ENCODE measurements around the gene UPK3A.
A peak's percentile ranks its signal among the peaks of the same experiment; 100 is the strongest.
"Not testable (repeated sequence)": the region's sequence is repeated elsewhere in the genome, so short reads cannot be mapped to it uniquely, and the experiment has no call there.

UPK3A gene

DNA sequence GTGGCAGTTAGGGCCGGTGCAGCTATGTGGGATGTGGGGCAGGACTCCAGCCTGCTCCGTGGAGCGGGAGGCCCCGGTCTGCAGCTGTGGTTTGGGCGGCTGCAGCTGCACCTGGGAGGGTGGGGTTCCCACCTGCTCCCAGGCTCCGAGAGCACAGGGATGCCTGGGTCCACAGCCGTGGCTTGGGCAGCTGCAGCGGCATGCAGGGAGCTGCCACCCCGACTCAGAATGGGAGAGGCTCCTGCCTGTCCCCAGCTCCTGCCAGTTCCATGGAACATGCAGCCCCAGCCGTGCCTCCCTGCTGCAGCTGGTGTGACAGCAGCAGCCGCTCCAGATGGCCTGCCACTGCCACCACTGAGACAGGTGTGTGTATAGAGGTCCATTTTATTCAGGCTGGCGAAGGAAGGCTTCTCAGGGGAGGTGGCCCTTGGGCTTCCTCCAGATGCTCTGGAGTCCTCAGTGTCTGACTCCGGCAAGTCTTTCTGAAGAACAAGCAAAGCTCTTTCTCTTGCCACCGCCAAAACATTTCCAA is 21.8 kb upstream of the UPK3A start:
- DNase-seq (no peak), ATAC-seq (replicated peaks) (no peak)
- no peak overlapping the region for H3K4me3 Mint-ChIP-seq
- H3K36me3 Mint-ChIP-seq (ENCODE audit: insufficient read depth): peaks cover 3% of the 10 kb centered on the region
- H3K27ac Mint-ChIP-seq: no peak overlapping the region
- H3K27me3 Mint-ChIP-seq: peaks cover 12 to 43% of the 10 kb centered on the region in 2 donors
- H3K9me3 Mint-ChIP-seq: no peaks in the 10 kb centered on the region
- H3K4me1 Mint-ChIP-seq (ENCODE audit: low read depth in 2 of 2): peaks cover 0 to 5% of the 10 kb centered on the region in 2 donors

DNA sequence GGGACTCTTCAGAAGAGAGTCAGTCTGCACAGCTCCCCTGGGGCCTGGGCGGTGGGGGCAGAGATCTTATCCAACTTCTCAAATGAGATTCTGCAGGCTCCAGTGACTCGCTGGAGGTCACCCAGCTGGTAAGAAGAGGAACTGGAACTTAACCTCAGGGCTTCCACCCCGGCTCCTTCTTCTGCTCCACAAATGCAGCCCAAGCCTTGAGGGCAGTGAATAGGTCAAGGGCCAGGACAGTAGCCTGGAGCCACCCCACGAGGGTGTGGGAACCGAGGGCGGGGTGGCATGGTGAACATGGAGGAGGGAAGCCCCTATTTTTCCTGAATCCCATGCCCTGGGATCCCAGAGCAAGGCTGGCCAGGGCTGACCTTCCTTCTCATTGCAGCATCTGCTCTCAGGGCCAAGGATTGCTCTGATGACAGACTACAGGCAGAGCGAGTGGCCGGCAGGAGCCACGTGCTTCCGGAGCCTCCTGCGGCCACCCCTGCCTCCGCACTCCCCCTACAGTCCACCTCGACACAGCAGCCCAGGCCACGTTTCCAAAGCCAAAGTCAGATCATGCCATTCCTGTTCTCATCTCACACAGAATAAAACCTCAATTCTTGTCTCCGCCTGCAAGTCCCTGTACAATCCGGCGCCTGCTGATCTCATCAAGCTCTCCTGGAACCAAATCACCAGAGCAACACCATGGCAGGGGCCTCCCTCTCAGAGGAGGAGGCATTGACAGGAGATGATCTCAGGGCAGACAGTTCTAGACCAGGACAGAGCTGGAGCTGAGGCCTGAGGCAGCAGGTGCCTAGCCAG is 21.1 kb upstream of the UPK3A start:
- ATAC-seq (replicated peaks) (peak; percentile 53), DNase-seq (no peak)
- H3K36me3 Mint-ChIP-seq (ENCODE audit: insufficient read depth): peaks cover 4% of the 10 kb centered on the region
- H3K27ac Mint-ChIP-seq: no peak overlapping the region
- H3K9me3 Mint-ChIP-seq: no peaks in the 10 kb centered on the region
- H3K4me1 Mint-ChIP-seq (ENCODE audit: low read depth in 2 of 2): peaks cover 3 to 7% of the 10 kb centered on the region in 2 donors
- H3K4me3 Mint-ChIP-seq: no peak overlapping the region
- H3K27me3 Mint-ChIP-seq: peaks cover 12 to 43% of the 10 kb centered on the region in 2 donors

DNA sequence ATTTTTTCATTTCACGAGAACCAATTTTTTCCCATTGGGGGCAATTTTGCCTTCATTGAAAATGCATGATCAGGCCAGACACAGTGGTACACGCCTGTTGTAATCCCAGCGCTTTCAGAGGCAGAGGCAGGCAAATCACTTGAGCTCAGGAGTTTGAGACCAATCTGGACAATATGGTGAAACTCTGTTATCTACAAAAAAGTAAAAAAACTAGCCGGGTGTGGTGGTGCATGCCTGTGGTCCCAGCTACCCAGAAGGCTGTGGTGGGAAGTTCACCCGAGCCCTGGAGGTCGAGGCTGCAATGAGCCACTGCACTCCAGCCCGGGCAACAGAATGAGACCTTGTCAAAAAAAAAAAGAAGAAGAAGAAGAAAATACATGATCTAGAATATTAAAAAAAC is 19.2 kb upstream of the UPK3A start:
- DNase-seq (no peak), ATAC-seq (replicated peaks) (no peak)
- Mint-ChIP-seq H3K36me3 (ENCODE audit: insufficient read depth) (peaks cover 9% of the 10 kb centered on the region), H3K4me1 (ENCODE audit: low read depth in 2 of 2) (peaks cover 13% of the 10 kb centered on the region in 2 donors), H3K9me3 (no peaks in the 10 kb centered on the region), H3K27ac (no peak overlapping the region), H3K4me3 (no peak overlapping the region), H3K27me3 (peaks cover 23 to 43% of the 10 kb centered on the region in 2 donors)

DNA sequence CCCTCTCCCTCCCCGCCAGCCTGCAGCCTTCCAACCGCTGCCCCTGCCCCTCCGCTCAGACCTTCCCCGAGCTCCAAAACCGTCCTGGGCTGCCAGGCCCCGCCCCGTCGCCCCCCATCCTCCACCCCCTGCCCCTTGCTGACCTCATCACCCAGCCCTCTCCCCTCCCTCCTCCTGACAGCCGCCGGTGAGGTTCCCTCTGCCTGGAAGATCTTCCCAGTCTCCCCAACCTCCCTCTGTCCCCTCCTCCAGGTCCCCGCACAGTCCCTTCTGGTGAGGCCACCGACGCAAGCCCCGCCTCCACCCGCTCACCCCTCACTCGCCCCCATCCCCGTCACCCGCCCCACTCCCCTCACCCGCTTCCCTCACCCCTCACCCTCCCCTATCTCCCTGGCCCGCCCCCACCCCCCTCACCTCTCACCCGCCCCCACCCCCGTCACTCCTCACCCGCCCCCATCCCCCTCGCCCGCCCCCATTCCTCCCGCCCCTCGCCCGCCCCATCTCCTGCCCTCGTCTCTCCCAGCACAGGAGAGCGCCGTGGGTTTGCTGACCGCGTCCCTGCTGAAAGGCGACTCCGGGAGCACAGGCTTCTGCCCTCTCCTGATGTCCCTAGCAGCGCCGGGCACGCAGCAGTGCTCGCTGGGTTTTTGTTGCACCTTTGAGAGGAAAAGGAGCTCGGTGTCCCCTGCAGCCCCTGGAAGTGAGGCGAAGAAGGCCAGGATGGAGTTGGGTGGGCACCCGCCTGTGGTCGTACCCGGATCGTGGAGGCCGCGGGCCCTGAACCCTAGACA is 16.4 kb upstream of the UPK3A start:
- Mint-ChIP-seq H3K4me3 (peak overlapping the region; percentile 77 to 89), H3K9me3 (no peaks in the 10 kb centered on the region), H3K4me1 (ENCODE audit: low read depth in 2 of 2) (peaks cover 12 to 13% of the 10 kb centered on the region in 2 donors), H3K27ac (peak overlapping the region; percentile 38 to 76), H3K36me3 (ENCODE audit: insufficient read depth) (peaks cover 6% of the 10 kb centered on the region), H3K27me3 (peaks cover 21 to 35% of the 10 kb centered on the region in 2 donors)
- peak in 2 of 3 experiments; percentile 17 to 19 for DNase-seq
- ATAC-seq (replicated peaks): peak; percentile 28

DNA sequence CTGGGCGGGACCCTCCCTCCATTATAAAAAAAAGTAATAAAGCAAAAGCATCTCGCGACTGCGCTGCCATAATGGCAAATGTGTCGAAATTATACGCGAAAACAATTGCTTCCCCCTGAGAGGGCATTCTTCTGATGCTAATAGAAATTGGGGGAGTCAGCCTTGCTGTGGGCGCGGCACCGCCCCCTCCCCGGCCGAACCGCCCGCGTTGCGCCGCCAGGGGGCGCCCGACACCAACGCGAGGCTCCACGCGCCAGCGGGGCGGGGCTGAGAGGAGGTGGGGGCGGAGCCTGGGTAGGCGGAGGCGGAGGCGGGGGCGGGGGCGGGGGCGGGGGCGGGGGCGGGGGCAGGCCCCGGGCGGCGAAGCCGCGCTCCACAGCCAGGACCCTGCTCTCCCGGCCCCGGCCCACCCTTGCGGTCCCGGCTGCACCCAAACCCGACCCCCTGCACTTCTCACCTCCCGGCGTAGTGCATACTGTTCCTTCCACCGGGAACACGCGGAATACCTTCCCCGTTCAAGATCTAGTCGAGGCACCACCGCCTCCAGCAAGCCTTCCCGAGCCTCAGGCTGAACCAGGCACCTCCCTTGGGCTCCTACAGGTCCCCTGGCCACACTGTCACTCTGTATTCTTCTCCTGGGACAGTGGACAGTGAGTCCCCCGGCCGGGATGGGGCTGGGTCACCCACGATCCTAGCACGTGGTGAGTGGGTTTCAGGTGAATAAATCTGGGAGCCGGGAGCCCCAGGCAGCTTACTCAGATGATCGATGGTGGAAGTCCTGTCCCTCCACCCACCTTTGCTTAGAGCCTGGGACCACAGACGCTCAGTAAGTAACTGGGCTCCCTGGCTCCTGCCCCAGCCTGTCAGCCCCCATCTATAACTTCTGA is 15.5 kb upstream of the UPK3A start:
- Mint-ChIP-seq H3K4me3 (peak overlapping the region; percentile 77 to 89), H3K36me3 (ENCODE audit: insufficient read depth) (peaks cover 6% of the 10 kb centered on the region), H3K27me3 (peaks cover 20 to 33% of the 10 kb centered on the region in 2 donors), H3K27ac (peak overlapping the region; percentile 41 to 76), H3K9me3 (no peaks in the 10 kb centered on the region), H3K4me1 (ENCODE audit: low read depth in 2 of 2) (peaks cover 8 to 13% of the 10 kb centered on the region in 2 donors)
- DNase-seq: peak; percentile 89 to 95 (median 93)
- peak; percentile 97 for ATAC-seq (replicated peaks)

DNA sequence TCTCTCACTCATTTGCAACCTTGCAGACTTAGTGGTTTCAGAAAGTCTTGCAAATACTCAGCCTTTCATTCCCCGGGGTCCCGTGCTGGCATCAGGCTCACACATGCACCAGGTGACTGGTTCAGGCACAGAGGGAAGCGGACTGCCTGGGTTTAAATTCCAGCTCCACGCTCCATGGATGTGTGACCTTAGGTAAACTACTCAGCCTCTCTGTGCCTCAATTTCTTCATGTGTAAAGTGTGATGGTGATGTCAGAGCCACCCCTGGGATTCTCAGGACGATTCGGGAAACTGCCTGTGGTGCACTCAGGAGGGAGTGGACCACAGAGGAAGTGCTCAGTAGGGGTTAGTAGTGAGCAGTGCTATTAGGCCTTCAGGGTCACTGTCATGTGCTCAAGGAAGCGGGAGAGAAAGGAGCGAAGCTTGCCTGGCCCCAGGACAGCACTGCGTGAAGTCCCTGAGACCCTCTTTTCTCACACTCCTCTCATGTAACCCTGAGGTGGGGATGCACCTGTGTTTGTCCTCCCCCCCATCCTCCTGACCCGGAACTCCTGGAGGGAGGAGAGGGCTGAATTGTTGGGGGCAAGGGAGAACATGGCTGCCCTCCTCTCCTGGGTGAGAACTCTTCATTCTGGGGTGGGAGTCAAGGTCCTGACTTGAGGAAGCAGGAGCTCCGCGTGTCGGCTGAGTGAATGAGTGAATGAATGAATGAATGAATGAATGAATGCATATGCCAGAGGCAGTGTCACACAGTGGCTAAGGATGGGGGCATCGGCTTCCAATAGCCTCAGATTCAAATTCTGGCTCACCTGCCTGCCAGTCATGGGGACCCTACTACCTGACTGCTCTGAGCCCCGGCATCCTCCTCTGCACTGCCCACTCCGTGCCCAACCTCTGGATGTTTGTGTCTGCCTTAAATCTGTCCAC is 14.4 kb upstream of the UPK3A start:
- no peak overlapping the region for H3K27ac Mint-ChIP-seq
- ATAC-seq (replicated peaks) (no peak), DNase-seq (no peak)
- H3K4me1 Mint-ChIP-seq (ENCODE audit: low read depth in 2 of 2): peaks cover 8 to 13% of the 10 kb centered on the region in 2 donors
- H3K27me3 Mint-ChIP-seq: peaks cover 26 to 43% of the 10 kb centered on the region in 2 donors
- H3K4me3 Mint-ChIP-seq: peak overlapping the region; percentile 77 to 89
- peaks cover 6% of the 10 kb centered on the region for H3K36me3 Mint-ChIP-seq (ENCODE audit: insufficient read depth)
- H3K9me3 Mint-ChIP-seq: no peaks in the 10 kb centered on the region

DNA sequence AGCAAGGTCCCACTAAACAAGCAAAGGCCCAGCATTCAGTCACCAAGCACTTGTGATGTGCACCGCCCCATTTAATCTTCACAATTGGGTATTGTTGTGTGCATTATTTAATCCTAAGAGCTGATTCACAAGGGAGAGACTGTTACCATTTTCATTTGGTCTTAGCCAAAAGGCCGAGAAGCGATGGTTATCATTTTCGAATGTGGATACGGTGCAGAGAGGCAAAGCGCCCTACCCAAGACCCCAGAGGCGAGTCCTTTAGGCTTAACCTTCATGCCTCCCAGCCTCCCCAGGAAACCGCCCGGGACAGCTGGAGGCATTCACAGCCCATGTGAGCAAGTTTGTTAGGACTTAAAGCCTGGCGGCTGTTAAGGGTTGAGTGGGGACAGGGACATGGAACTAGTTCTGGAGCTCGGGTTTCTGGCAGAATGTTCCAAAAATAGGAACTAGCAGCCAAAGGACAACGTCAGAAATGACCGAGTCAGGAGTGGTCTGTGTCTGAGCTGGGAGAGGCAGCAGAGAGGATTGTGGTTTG is 13.0 kb upstream of the UPK3A start:
- peaks cover 26 to 43% of the 10 kb centered on the region in 2 donors for H3K27me3 Mint-ChIP-seq
- no peak overlapping the region for H3K27ac Mint-ChIP-seq
- H3K36me3 Mint-ChIP-seq (ENCODE audit: insufficient read depth): peaks cover 6% of the 10 kb centered on the region
- ATAC-seq (replicated peaks) (no peak), DNase-seq (no peak)
- no peaks in the 10 kb centered on the region for H3K9me3 Mint-ChIP-seq
- H3K4me1 Mint-ChIP-seq (ENCODE audit: low read depth in 2 of 2): peaks cover 8 to 13% of the 10 kb centered on the region in 2 donors
- H3K4me3 Mint-ChIP-seq: no peak overlapping the region

DNA sequence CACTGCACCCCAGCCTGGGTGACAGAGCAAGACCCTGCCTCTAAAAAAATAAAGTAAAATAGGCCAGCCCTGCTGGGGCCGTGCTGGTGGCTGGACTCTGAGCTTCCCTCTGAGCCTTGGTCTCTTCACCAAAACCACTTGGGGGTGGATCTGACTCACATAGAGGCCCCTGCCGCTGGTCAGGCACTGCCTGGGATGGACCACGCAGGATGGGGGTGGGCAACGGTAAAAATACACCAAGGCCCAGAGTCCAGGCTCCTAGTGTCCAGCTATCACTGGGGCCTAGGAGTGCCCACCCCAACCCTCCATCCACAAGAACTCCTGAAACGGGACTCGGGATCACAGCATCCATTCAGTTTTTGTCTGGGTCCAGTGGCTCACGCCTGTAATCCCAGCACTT is 12.3 kb upstream of the UPK3A start:
- no peak for ATAC-seq (replicated peaks)
- Mint-ChIP-seq H3K9me3 (no peaks in the 10 kb centered on the region), H3K27ac (no peak overlapping the region), H3K4me3 (no peak overlapping the region), H3K4me1 (ENCODE audit: low read depth in 2 of 2) (peaks cover 8 to 13% of the 10 kb centered on the region in 2 donors), H3K36me3 (ENCODE audit: insufficient read depth) (peaks cover 6% of the 10 kb centered on the region), H3K27me3 (peaks cover 26 to 43% of the 10 kb centered on the region in 2 donors)
- no peak for DNase-seq

DNA sequence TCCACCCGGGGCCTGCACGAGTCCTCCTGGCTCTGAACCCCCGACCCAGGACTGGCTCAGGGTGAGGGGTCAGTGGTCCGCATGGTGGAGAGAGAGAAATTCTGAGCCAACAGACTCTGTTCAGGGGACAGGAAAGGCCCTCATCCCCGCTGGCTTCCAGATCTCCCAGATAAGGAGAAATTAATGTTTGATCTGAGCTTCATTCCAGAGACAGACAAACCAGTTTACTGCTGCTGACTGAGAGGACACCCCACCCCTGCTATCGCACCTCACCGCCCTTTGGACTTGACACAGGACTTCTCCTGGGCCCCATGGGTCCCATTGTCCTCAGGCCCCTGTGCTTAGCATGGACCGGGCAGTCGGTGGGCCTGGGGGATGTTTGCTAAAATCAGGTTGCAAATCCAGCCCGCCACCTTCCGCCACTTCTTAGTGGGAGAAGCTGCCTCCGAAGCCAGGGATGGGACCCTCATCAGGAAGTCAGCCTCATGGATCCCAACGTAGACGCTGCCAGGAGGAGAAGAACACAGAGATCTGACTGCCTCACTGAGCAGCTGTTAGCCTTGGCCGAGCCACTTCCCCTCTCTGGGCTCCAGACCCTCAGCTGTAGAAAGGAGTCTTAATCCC is 11.2 kb upstream of the UPK3A start:
- peaks cover 26 to 52% of the 10 kb centered on the region in 2 donors for H3K27me3 Mint-ChIP-seq
- no peaks in the 10 kb centered on the region for H3K9me3 Mint-ChIP-seq
- H3K36me3 Mint-ChIP-seq (ENCODE audit: insufficient read depth): peaks cover 6% of the 10 kb centered on the region
- peaks cover 8 to 11% of the 10 kb centered on the region in 2 donors for H3K4me1 Mint-ChIP-seq (ENCODE audit: low read depth in 2 of 2)
- no peak for ATAC-seq (replicated peaks)
- DNase-seq: no peak
- peak overlapping the region in 1 of 2 donors; percentile 10 for H3K27ac Mint-ChIP-seq
- no peak overlapping the region for H3K4me3 Mint-ChIP-seq

DNA sequence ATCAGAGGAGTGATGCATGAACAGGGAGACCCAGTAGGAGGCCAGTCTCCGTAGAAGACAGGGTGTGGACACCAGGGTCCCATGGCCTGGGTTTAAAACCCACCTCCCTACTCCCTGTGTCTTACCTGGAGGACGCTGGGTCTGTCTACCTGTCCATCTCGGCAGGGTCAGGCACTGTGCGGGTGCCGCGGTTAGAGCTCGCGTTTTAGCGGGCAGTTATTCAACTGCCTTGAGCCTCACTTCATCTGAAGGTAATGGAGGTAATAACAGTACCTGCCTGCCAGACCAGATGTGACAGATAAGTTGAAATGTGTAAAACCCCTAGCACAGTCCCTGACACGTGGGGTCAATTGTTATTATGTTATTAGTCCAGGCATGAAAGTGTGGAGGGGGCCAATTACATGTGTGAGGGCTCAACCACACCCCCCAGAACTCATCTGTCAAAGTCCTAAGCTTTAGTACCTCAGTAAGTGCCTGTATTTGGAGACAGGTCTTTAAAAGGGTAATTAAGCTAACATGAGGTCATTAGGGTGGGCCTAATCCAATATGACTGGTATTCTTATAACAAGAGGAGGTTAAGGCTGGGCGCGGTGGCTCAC is 8.1 kb upstream of the UPK3A start:
- ATAC-seq (replicated peaks) (no peak), DNase-seq (no peak)
- H3K4me1 Mint-ChIP-seq (ENCODE audit: low read depth in 2 of 2): peaks cover 0 to 1% of the 10 kb centered on the region in 2 donors

DNA sequence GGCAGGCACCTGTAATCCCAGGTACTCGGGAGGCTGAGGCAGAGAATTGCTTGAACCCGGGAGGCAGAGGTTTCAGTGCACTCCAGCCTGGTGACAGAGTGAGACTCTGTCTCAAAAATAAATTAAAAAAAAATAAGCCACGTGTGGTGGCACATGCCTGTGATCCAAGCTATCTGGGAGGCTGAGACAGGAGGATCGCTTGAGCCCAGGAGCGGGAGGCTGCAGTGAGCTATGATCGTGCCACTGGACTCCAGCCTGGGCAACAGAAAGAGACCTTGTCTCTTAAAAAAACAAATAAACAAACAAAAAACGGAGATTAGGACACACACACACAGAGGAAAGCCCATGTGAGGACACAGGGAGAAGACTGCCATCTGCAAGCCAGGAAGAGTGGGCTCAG is 7.0 kb upstream of the UPK3A start:
- DNase-seq; H3K4me3 Mint-ChIP-seq; H3K36me3 Mint-ChIP-seq (ENCODE audit: insufficient read depth); H3K9me3 Mint-ChIP-seq; H3K27ac Mint-ChIP-seq; ATAC-seq (replicated peaks); H3K4me1 Mint-ChIP-seq (ENCODE audit: low read depth in 2 of 2): not testable (repeated sequence)
- peaks cover 25 to 45% of the 10 kb centered on the region in 2 donors for H3K27me3 Mint-ChIP-seq

More for the DNA sequence above, 8.1 kb upstream of the UPK3A start:
- Mint-ChIP-seq H3K9me3 (no peaks in the 10 kb centered on the region), H3K27ac (no peak overlapping the region), H3K27me3 (peaks cover 18 to 42% of the 10 kb centered on the region in 2 donors), H3K36me3 (ENCODE audit: insufficient read depth) (peaks cover 3% of the 10 kb centered on the region), H3K4me3 (no peak overlapping the region)

All from effector memory CD8-positive, alpha-beta T cell (primary cell).